HG03460 (cell line): Measurements from ENCODE around the gene DNAL1.

Source experiments
- ATAC-seq: cut with Tn5 transposase; IDR thresholded peaks from one replicate; pipeline ENCODE4 v1.9.1; 2021; ENCODE audit not compliant: unreplicated experiment

DNAL1 gene

GRCh38 chr14:73741876-73742519 lies 97.2 kb downstream of the DNAL1 start:
- ATAC-seq: no peak

GRCh38 chr14:73742520-73743238 lies 97.9 kb downstream of the DNAL1 start:
- no peak for ATAC-seq

- ATAC-seq: peak; percentile 57
Measured at GRCh38 chr14:73743431-73743931, 98.7 kb downstream of the DNAL1 start.

GRCh38 chr14:73744175-73744867 lies 99.5 kb downstream of the DNAL1 start:
- ATAC-seq: no peak

GRCh38 chr14:73744874-73745529 lies 100.2 kb downstream of the DNAL1 start:
- ATAC-seq: no peak

- no peak for ATAC-seq
Measured at GRCh38 chr14:73745571-73746519, 101.1 kb downstream of the DNAL1 start.

- ATAC-seq: no peak
Measured at GRCh38 chr14:73746520-73747378, 102.0 kb downstream of the DNAL1 start.

- no peak for ATAC-seq
Measured at GRCh38 chr14:73747379-73748211, 102.8 kb downstream of the DNAL1 start.

GRCh38 chr14:73748858-73749357 lies 104.1 kb downstream of the DNAL1 start:
- ATAC-seq: no peak

GRCh38 chr14:73749706-73750530 lies 105.1 kb downstream of the DNAL1 start:
- no peak for ATAC-seq

- no peak for ATAC-seq
Measured at GRCh38 chr14:73750531-73750901, 105.7 kb downstream of the DNAL1 start.

- ATAC-seq: no peak
Measured at GRCh38 chr14:73751157-73751691, 106.4 kb downstream of the DNAL1 start.

- no peak for ATAC-seq
Measured at GRCh38 chr14:73752297-73752992, 107.7 kb downstream of the DNAL1 start.
